ENCODE measurements around the gene PAPLN.

The PAPLN gene

DNA sequence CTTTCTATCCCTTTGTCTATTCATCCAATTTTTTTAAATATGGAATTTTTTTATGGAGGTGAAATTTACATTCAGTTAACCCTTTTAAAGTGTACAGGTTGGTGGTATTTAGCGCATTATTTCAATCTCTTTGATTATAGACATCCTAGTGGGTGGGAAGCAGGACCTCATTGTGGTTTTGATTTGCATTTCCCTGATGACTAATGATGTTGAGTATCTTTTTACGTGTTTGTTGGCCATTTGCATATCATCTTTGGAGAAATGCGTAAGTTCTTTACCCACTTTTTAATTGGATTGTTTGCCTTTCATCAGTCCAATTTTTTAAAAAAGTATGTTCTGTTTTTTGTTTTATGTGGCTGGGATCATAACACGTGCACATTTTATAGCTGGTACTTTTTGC, 20.8 kb downstream of the PAPLN start:
- in situ Hi-C loops (cut with HindIII; ENCODE audit: low sequenced_read_pairs): no loop called here

DNA sequence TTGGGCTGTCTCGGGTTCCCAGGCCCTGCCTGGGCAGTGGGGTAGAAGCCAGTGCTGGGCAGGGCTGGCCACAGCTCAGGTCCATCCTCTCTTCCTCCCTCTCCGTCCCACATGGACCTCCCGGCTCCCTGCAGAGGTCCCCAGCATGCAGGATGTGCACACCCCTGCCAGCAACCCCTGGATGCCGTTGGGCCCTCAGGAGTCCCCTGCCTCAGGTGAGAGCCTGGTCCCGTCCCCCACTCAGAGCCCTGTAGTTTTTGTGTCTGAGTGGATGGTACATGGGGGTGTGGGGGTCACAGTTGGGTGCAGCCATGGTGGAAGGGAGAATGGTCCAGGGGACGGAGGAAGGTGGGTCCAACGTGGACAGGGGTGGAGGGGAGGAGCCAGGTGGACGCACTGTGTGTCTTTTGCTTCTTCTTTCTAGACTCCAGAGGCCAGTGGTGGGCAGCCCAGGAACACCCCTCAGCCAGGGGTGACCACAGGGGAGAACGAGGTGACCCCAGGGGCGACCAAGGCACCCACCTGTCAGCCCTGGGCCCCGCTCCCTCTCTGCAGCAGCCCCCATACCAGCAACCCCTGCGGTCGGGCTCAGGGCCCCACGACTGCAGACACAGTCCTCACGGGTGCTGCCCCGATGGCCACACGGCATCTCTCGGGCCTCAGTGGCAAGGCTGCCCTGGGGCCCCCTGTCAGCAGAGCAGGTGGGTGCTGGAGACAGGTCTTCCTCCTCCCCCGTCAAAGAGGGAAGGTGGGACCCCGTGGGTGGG, 21.7 kb downstream of the PAPLN start:
- in situ Hi-C loops (cut with HindIII; ENCODE audit: low sequenced_read_pairs): no loop called here

DNA sequence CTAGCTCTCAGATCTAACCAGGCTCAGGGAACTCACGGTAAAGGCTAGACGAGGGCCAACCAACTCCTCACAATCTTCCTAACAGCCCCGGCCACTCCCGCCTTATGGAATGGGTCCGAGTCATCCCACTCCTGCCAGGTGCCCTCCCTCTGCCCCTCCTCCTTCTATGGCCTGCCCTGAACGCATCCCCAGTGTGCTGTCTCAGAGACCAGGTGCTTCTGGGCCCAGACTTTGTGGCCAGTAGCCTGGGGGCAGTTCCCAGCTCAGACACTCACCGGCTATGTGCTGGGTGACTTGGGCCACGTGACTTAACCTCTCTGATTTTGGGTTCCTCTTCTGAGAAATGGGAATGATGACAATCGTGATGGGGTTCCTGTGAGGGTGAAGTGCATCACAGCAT, 22.5 kb downstream of the PAPLN start:
- in situ Hi-C loops (cut with HindIII; ENCODE audit: low sequenced_read_pairs): no loop called here

DNA sequence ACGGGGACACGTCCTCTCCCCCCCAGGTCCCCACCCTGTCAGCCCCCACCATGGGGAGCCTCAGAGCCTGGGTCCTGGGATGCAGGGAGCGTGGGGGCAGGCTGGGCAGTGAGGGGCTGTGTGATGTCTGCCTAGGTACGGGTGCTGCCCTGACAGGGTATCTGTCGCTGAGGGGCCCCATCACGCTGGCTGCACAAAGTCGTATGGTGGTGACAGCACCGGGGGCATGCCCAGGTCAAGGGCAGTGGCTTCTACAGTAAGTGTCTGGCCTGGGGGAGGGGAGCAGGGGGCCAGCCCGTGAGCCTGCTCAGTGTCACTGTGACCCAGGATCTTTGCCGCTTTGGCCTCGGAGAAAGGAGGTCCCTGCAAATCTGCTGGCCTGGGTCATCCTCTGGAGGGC, 23.3 kb downstream of the PAPLN start:
- in situ Hi-C loops (cut with HindIII; ENCODE audit: low sequenced_read_pairs): no loop called here

DNA sequence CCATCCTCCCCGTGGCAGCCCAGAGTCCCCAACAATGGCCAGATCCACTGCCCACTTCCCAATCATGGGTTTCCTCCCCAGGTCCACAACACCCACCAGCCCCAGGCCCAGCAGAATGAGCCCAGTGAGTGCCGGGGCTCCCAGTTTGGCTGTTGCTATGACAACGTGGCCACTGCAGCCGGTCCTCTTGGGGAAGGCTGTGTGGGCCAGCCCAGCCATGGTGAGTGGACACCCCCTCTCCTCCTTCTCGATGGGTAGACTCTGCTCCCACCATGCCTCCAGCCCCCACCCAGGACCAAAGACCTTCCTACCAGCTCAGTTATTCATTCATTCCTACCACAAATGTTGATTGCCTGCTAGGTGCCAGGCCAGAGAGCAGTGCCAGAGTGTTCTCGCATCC, 23.8 kb downstream of the PAPLN start:
- in situ Hi-C loops (cut with HindIII; ENCODE audit: low sequenced_read_pairs): no loop called here

DNA sequence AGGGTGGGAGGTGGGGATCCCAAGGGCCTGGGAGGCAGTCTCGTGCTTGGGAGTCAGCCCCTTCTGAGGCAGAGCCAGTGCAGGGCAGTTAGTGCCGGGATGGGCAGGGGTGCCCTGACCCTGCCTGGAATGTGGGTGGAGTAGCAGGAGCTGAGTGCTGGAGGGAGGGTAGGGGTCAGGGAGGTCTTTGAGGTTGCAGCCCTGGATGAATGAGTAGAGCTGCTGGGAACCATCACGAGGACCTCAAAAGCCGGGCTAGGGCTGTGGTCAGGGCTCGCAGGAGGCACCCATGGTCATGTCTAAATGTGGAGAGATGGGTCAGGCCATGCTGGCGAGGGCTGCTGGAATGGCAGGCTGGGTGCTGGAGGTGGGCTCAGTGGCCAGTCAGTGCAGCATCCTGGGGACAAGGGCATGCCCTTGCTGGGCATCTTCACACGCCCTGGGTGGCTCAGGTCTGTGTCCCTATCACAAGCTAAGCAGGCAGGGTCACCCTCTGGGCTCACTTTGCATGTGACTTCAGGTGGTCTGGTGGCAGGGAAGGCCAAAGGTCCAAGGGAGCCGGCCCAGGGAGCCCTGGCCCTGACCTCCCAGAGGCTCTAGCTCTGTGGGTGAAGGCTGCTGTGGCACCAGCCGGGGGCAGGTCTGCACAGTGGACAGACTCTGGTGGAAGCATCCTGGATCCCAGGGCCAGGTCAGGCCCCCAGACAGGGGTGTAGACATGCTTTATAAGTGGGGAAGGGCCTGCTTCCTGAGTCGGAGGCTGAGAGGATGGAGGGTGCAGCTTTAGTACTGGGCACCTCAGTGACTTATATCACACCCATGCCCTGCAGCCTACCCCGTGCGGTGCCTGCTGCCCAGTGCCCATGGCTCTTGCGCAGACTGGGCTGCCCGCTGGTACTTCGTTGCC, 24.5 kb downstream of the PAPLN start:
- in situ Hi-C loops (cut with HindIII; ENCODE audit: low sequenced_read_pairs): no loop called here

DNA sequence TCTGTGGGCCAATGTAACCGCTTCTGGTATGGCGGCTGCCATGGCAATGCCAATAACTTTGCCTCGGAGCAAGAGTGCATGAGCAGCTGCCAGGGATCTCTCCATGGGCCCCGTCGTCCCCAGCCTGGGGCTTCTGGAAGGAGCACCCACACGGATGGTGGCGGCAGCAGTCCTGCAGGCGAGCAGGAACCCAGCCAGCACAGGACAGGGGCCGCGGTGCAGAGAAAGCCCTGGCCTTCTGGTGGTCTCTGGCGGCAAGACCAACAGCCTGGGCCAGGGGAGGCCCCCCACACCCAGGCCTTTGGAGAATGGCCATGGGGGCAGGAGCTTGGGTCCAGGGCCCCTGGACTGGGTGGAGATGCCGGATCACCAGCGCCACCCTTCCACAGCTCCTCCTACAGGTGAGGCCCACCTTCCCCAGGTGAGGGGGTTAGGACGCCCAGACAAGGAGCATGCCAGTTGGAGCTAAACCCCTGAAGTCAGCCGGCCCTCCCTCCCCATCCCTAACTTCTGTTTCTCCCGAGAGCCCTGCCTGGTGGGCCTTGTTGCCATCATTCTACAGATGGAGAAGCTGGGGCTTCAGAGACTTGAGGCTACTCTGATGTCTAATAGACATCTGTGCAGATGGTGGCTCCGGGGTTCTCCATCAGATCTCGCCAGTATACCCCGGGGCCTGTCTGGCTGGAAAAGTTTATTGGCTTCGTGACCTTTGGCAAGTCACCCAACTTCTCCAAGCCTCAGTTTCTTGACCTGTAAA, 25.3 kb downstream of the PAPLN start:
- in situ Hi-C loops (cut with HindIII; ENCODE audit: low sequenced_read_pairs): no loop called here

DNA sequence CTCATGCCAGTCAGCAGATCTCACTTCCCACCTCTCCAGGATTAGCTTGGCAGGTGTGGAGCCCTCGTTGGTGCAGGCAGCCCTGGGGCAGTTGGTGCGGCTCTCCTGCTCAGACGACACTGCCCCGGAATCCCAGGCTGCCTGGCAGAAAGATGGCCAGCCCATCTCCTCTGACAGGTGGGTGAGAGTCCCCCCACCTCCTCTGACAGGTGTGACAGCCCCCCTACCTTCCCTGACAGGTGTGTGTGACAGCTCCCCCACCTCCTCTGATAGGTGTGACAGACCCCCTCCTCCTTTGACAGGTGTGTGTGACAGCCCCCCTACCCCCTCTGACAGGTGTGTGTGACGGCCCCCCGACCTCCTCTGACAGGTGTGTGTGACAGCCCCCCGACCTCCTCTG, 26.3 kb downstream of the PAPLN start:
- in situ Hi-C loops (cut with HindIII; ENCODE audit: low sequenced_read_pairs): no loop called here

DNA sequence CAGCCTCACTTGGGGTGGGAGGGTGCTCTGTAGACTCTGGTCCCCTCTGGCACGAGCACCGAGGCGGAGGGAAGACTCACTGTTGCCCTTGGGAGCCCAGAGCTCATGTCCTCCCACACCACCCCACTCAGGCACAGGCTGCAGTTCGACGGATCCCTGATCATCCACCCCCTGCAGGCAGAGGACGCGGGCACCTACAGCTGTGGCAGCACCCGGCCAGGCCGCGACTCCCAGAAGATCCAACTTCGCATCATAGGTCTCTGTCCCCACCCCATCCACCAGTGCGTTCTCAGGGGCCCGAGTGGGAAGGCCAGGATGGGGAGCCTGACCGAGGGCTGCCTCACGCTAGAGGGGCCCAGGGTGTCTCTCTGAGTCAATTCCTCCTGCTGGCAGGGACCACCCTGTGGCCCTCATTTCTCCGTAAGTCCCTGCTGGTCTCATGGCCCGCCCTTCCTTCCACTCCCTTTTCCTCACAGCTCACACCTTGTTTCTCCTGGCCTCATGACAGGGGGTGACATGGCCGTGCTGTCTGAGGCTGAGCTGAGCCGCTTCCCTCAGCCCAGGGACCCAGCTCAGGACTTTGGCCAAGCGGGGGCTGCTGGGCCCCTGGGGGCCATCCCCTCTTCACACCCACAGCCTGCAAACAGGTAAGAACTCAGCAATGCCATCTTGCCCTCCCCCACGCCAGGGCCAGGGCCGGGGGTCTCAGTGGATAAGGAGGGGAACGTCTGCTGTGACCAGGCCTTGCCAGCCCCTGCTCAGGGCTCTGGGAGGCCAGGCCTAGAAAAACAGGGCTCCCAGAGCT, 27.0 kb downstream of the PAPLN start:
- in situ Hi-C loops (cut with HindIII; ENCODE audit: low sequenced_read_pairs): no loop called here

DNA sequence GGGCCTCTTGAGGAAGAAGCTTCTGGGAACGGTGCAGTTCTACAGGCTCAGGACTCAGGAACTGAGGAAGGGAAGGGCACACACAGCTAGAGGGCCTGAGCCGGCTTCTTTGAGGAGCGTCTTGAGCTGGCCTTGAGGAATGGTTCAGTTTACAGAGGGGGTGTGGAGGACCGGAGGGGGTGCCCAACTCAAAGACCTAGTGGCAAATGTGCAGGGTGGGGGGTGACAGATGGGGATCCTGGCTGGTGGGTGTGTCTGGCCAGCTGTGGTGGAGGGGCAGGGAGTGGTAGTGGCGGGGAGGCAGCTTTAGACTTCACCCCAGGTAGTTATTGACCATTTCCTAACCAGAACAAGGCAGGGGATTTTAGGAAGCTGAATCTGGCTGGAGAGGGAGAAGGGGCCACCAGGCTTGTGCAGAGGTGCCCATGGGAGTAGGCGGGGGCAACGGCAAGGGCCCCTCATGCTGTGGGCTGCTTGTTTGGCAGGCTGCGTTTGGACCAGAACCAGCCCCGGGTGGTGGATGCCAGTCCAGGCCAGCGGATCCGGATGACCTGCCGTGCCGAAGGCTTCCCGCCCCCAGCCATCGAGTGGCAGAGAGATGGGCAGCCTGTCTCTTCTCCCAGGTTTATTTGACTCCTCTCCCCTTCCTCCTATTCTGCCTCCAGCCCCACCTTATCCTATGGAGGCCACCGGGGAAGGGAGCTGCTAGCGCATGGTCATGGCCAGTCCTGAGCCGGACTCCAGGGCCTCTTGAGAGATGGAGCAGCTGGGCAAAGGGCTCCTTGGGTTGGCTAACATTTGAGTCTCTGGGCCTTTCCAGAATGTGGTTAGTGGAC, 27.8 kb downstream of the PAPLN start:
- in situ Hi-C loops (cut with HindIII; ENCODE audit: low sequenced_read_pairs): no loop called here

DNA sequence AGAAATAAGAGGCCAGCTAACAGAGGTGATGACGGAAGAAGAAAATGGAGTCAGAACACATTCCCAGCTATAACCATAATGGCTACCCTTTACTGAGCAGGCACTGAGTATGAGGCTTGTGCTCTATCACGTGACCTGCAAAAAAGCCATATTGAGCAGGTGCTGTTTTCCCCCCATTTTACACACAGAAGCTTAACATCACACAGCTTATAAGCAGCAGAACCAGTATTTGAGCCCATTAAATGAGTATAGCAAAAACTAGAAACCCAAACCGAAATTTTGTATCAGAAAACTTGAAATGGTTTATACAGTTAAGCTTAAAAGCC, 28.4 kb downstream of the PAPLN start:
- in situ Hi-C loops (cut with HindIII; ENCODE audit: low sequenced_read_pairs): no loop called here

DNA sequence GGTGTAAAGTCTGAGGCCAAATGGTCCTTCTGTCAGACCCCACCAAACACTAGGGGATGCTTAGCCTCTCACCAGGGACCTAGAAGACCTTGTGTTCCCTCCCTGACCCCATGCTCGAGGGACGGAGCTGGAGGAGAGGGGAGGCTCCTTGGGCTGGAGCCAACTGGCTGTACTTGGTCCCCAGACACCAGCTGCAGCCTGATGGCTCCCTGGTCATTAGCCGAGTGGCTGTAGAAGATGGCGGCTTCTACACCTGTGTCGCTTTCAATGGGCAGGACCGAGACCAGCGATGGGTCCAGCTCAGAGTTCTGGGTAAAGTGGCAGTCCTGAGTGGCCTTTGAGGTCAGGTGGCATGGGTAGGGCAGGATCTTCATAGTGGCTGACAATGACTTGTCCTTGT, 29.0 kb downstream of the PAPLN start:
- in situ Hi-C loops (cut with HindIII; ENCODE audit: low sequenced_read_pairs): no loop called here

DNA sequence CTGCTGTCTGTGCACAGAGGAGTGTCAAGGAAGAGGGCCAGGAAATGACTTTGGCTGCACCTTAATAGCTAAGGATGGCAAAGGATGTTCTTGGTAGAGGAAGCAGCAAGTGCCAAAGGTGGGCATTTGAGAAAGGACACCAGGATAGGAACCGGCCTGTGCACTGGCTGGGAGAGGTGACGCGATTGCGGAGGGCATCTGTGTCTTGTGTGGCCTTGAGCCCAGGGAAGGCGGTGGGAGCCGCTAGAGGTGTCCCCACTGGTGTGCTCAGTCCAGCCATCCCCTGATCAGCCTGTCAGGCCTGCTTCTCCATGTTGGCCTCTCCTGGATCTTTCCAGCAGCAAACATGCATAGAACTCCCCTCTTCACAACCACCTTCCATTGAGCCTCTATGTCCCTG, 30.2 kb downstream of the PAPLN start:
- in situ Hi-C loops (cut with HindIII; ENCODE audit: low sequenced_read_pairs): no loop called here

DNA sequence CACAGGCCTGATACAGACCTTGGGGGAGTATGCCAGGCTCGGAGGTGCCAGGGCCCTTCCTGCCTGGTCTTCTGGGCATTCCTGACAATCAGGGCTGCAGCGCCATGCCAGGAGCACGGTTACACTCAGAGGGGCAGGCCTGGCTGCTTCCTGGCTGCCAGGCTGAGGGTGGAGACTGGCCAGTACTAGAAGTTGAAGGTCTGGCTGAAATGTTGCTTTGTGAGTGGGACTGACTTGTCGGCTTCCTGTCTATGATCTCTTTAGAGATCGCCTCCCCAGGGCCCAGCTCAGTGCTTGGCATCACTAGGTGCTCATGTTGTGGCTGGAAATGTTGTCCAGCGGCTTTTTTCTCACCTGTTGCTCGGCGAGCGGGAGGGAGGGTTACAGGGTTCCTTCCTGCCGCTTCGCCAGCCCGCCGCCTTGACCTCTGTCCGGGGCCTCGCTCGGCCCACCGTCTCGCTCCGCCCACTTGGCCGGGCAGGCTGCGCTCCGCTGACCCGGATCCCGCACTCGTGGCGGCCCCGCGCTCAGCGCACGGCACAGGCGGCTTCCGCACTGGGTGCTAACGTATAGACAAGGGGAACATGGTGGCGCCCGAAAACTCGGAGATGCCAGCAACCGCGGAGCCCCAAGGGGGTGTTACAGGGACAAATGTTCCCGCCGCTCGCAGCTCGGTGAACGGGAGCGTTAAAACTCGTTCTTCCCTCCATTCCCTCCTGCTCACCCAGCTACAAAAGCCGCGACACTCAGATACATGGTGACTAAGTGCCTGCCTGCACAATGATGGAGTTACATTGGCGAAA, 32.6 kb downstream of the PAPLN start:
- in situ Hi-C loops (cut with HindIII; ENCODE audit: low sequenced_read_pairs): no loop called here

DNA sequence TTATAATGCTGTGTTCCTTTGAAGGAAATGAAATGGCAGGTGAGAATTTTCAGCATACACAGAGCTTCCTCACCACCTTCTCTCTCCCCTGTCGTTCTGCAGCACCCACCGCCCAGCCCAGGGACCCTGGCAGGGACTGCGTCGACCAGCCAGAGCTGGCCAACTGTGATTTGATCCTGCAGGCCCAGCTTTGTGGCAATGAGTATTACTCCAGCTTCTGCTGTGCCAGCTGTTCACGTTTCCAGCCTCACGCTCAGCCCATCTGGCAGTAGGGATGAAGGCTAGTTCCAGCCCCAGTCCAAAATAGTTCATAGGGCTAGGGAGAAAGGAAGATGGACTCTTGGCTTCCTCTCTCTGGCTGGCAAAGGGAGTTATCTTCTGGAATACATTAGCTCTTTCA, 35.1 kb downstream of the PAPLN start:
- in situ Hi-C loops (cut with HindIII; ENCODE audit: low sequenced_read_pairs): no loop called here

DNA sequence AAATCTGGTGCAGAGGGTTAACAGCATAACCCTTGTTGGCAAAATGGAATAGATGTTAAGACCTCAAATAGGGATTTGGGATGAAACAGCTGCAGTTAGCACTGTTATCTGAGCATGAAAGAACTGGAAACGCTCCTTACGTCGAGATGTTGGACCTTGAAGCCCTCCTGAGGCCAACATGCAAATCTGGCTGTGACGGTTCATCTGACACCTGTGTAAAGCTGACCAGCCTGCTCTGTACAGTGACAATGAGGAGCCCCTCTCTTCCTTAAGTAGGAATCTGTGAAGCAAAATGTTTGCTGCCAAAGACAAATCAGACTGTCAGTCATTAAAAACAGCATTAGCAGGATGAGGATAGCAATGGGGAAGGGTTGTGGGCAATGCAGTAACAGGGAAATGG, 36.5 kb downstream of the PAPLN start:
- in situ Hi-C loops (cut with HindIII; ENCODE audit: low sequenced_read_pairs): no loop called here

DNA sequence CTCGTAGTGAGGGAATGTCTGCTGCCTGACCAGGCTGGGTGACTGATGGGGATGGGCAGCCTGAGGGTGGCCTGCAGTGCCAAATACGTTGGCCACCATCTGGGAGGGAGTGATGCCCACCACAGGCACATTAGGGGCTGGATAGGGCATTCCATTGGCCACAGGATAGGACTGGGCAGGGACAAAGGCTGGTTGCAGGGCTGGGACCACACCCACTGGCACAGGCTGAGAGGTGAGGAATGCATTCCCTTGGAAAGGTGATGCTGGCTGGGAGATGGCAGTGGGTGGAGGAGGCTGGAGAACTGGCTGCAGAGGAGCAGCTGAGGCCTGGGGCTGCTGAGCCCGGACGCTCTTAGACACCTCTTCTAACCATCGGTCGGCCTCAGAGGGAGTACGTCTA, 39.5 kb downstream of the PAPLN start:
- in situ Hi-C loops (cut with HindIII; ENCODE audit: low sequenced_read_pairs): no loop called here

DNA sequence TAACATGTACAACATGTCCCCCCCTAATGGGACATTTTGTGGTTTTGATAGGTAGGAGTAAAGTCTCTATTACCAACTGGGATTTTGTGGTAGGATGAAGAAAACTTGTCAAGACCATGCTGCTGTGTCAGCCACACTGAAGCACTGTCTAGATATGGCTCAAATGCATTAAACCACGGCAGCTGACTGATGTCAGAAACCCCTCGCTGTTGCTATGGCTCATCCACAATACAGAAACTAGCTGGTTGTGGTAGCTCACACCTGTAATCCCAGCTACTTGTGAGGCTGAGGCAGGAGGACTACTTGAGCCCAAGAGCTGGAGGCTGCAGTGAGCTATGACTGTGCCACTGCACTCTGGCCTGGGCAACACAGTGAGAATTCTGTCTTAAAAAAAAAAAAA, 40.1 kb downstream of the PAPLN start:
- in situ Hi-C loops (cut with HindIII; ENCODE audit: low sequenced_read_pairs): no loop called here

DNA sequence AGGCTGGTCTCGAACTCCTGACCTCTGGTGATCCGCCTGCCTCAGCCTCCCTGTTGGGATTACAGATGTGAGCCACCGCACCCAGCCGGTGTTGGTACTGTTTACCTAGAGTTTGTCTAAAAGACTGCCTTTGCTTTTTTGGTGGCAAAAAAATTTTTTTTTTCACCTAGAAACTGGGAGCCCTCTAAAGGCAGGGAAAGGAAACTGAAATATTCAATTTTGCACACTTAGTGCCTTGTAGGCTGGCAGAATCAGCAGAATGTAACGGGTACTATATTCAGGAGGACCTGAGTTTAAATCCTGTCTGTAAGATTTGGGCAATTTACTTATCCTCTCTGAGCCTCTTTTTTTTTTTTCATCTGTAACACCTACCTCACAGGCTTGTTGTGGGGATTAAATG, 43.6 kb downstream of the PAPLN start:
- in situ Hi-C loops (cut with HindIII; ENCODE audit: low sequenced_read_pairs): no loop called here
